GM20000 (cell line): ENCODE results near the gene SEMA4A.
A peak's percentile ranks its signal among the peaks of the same experiment; 100 is the strongest.
"Not testable (repeated sequence)": the region's sequence is repeated elsewhere in the genome, so short reads cannot be mapped to it uniquely, and the experiment has no call there.

Experiments used
- DNase-seq: peaks from one replicate; pipeline ENCODE4 v3.0.0; 2012; ENCODE audit warnings: low spot score
- TF ChIP-seq, protein P1 (sequence below): IDR thresholded peaks from 2 replicates; pipeline ENCODE4 v1.5.1; 2012; ENCODE audit warnings: mild to moderate bottlenecking, control low read depth; ENCODE audit errors: extremely low read depth, missing control alignments

The SEMA4A gene

DNA sequence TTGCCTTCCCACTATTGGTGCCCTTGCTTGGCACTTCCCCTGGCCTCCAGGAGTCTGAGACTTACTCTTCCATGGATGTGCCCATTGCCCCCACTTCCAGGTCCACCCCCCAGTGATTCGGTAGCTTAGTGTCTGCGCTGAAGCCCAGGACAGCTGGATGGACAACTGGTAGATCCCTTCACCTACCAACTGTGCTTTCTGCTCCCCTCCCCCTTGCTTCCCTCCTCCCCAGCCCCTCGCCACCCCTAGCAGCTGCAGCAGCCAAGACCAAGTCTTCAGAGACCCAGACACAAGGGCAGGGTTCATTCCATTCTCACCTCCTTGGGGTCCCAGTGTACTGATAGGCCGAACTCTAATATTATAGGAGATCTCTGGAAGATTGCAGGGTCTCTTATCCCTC is 31.9 kb upstream of the SEMA4A start:
- no peak for DNase-seq

DNA sequence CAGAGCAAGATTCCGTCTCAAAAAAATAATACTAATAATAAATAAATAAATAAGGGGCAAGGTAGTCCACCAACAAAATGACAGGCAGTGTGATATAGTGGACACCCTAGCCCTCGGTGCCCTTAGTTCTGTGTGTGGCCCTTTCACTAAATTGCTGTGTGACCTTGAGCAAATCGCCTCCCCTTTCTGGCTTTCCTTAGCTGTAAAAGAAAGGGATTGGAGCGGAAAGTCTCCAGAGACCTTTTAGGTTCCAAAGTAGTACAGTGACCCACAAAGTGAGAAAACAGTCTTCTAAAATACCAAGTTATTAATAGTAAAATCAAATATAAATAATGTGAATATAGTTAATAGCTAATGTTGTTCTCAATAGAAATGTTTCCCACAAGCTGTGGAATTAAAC is 31.3 kb upstream of the SEMA4A start:
- DNase-seq: no peak
- TF ChIP-seq, protein P1, sequence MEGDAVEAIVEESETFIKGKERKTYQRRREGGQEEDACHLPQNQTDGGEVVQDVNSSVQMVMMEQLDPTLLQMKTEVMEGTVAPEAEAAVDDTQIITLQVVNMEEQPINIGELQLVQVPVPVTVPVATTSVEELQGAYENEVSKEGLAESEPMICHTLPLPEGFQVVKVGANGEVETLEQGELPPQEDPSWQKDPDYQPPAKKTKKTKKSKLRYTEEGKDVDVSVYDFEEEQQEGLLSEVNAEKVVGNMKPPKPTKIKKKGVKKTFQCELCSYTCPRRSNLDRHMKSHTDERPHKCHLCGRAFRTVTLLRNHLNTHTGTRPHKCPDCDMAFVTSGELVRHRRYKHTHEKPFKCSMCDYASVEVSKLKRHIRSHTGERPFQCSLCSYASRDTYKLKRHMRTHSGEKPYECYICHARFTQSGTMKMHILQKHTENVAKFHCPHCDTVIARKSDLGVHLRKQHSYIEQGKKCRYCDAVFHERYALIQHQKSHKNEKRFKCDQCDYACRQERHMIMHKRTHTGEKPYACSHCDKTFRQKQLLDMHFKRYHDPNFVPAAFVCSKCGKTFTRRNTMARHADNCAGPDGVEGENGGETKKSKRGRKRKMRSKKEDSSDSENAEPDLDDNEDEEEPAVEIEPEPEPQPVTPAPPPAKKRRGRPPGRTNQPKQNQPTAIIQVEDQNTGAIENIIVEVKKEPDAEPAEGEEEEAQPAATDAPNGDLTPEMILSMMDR: no peak

More for the DNA sequence above, 31.9 kb upstream of the SEMA4A start:
- TF ChIP-seq, protein P1: no peak

DNA sequence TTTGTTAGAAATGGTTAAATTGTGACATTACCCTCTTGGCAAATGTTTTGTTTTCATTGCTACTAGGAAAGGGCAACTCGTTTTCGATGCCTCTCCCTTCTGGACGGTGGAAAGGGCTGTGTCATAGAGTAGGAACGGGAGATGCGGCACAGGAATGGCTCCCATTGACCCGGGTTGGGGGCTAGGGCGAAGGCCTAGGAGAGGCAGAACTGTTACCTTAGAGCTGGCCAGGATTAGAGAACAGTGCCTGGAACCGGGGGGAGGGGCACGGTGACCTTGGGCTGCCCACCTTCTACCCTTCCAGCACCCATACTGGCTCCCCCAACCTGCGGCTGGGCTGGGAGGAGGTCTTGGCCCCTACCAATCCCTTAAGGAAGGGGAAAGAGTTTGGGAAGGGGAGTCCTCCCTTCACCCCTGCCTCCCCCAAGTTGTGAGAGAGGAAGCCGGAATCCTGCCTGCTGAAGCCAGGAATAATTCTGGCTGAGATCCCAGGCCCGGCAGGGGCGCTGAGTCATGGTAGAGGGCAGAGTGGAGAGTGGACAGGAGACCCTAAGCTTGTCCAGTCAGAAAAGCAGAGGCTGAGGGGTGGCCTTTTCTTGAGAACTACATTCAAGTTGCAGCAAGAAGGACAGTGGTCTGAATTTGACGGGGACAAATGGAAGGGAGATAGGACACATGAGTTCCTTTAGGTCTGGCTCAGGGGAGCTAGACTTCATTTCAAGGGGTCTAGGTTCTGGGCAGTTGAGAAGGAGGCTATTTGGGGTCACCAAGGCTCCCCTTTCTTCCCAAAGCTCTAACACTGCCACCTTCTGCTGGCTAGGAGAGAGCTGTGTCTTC is 30.6 kb upstream of the SEMA4A start:
- TF ChIP-seq, protein P1: no peak
- DNase-seq: no peak

DNA sequence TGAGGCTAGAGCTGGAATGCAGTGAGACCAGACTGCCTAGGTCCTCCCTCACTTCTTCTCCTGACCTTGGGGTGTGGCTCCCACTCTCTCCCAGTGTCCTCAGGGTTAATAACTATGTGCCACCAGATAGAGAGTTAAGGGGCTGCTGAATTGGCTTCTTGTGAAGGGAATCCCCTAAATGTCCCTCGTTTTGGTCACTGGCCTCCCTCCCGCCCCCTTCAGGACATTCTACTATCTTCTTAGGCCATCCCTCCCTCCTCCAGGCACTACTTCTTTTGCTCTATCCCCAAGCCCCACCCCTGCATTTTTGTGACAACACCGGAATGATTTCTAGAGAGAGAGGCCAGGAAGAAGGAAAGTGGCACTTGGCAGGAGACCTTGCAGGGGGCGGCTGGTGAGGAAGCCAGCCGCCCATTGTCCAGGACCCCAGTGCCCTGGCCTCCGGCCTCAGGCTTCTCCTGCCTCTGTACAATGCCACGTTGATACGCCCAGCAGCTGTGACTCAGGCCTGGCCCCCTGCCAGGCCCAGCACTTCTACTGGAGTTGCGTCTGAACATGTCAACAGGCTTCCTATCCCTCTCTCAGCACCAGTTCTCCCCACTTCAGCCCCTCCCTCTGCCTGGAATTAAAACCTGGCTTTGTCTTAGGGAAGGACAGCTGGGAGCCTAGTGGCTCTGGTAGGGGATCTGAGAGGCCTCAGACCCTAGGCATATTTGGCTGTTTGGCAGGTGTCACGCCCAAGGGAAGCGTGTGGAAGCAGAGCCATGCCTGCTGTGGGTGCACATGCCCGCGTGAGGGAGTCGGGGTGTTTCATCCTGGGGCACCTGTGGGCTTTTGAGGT is 29.8 kb upstream of the SEMA4A start:
- TF ChIP-seq, protein P1: peak; percentile 22
- DNase-seq: no peak

DNA sequence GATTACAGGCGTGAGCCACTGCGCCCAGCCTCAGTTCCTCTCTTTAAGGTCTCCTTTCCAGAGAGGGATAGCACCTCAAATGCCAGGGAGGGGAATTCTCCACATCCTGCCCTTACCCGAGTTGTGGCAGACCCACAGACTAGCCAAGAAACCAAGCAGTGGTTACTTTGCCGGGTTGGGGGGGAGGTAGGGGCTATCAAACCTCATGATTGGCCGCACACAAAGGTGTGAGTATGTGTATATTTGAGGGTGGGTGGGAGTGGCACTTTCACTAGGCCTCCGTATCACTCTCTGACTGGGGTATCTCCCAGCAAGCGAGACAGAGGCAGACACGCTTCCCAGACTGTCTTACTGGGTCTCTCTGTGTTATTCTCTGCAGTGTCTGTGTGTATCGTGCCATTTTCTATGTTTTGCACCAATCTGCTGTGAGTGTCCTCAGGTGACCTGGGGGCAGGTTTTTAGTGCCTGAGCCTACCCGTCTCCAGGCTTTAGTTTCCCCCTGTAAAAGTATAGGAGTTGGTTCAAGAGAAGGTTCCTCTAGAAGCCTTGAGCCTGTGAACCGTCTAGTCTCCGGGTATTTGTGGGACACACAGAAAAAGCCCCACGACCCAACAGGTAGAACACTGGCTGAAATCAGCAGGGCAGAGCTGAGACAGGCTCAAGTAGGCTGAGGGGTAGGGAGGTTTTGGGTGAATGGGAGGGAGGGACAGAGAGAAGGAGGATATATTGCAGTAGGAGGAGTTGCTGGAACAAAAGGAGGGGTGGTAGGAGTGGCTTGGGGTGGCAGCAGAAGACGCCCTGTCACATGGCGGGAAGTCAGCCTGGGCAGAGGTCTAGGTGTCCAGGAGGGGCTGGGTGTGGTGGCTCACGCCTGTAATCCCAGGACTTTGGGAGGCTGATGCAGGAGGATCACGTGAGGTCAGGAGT is 28.6 kb upstream of the SEMA4A start:
- TF ChIP-seq, protein P1: no peak
- no peak for DNase-seq

DNA sequence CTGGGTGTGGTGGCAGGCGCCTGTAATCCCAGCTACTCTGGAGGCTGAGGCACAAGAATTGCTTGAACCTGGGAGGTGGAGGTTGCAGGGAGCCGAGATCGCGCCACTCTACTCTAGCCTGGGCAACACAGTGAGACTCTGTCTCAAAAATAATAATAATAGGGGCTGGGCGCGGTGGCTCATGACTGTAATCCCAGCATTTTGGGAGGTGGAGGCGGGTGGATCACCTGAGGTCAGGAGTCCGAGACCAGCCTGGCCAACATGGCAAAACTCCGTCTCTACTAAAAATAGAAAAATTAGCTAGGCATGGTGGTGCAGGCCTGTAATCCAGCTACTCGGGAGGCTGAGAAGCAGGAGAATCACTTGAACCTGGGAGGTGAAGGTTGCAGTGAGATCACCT is 27.8 kb upstream of the SEMA4A start:
- not testable (repeated sequence) for DNase-seq

DNA sequence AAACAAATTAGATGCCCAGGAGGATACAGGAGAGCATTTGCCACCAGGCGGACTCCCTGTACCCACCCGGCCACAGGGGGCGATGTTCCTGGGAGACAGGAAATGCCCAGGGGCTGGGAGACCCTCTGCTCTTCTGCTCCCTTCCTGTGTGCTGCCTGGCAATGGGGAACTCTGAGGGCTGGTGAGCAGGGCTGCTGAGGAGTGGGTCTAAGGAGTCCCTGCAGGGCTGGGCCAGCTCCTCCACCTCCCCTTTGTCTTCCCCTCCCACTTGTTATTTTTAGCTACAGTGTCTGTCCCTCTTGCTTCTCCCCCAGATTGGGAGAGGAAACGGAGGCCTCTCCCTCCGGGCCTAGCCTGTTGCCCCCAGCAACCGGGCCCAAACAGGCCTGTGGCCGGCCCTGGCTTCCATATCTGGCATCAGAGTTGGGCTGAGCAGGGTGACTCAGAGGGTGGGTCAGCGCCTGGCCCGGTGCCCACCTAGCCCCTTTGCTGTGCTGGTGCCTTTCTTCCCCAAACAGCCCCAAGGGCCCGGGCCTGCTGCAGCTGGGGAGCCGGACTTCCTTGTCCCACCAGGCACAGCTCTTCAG is 27.2 kb upstream of the SEMA4A start:
- TF ChIP-seq, protein P1: no peak
- no peak for DNase-seq
